ENCODE measurements around the gene MAML2. TPM values are rescaled to one million over a fixed set of nuclear protein-coding genes. Genes with fewer than 3 reads are reported as not detected.

Gene MAML2
- total RNA-seq, 1 experiment from 2014 or later, result 2.9 TPM

DNA sequence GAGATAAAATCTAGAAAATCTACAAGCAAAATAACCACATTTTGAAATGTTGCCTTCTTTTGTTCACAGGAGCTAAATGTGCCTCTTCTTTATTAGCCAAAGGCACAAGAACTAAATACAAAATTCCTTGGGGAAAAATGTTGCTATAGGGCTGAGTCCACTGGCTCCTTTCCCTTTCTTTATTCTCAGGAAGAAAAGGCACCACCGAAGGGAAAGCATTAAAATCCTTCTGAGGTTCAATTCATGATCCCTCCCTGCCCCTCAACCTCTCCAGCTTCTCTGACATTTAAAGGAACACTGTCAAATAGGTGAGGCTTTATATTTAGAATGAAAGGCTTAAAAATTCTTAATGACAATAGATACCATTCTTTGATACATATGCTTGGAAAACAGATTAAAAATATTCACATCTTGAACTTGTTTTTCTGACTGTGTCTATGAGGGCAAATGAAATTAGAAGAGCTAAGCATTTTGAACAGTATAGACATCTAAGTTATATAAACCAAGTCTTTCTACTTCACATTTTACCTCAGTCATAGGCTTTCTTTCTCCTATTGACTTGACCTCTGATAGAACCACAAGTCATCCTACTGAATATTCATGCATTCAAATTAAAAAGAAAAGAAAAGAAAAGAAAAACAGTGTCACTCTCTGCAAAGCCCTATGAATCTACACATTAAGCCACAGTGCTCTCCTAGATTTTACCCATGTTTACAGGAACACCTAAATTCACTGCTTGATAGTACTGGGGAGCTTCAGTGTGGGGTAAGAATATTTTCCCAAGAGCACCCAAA lies 148.2 kb downstream of the MAML2 start:
- Histone ChIP-seq H3K27me3 (ENCODE audit: control insufficient read depth, insufficient read depth, low read length) (no peaks in the 10 kb centered on the region), H3K36me3 (ENCODE audit: control insufficient read depth, insufficient read depth, low read length) (no peaks in the 10 kb centered on the region), H3K27ac (ENCODE audit: low read length) (no peak overlapping the region), H3K4me1 (ENCODE audit: control insufficient read depth, insufficient read depth, low read length) (no peaks in the 10 kb centered on the region), H3K9me3 (ENCODE audit: control insufficient read depth, insufficient read depth, low read depth, low read length) (no peaks in the 10 kb centered on the region), H3K4me3 (ENCODE audit: low read depth in 2 of 2, low read length in 2 of 2) (no peak overlapping the region)
- ATAC-seq (no peak), DNase-seq (ENCODE audit: low read depth, low spot score) (no peak)
- in situ Hi-C loops (cut with HindIII; ENCODE audit: low pct_unique_long_range_greater_than_20kb, low sequenced_read_pairs), result no loop called here
- TF ChIP-seq TCF7L2 (IDR thresholded peaks at IDR 0.05; ENCODE audit: low read depth, low read length), result no peak
- no peak for TF ChIP-seq POLR2AphosphoS5 (IDR thresholded peaks at IDR 0.05; ENCODE audit: low read depth, low read length)
- TF ChIP-seq, protein P1, sequence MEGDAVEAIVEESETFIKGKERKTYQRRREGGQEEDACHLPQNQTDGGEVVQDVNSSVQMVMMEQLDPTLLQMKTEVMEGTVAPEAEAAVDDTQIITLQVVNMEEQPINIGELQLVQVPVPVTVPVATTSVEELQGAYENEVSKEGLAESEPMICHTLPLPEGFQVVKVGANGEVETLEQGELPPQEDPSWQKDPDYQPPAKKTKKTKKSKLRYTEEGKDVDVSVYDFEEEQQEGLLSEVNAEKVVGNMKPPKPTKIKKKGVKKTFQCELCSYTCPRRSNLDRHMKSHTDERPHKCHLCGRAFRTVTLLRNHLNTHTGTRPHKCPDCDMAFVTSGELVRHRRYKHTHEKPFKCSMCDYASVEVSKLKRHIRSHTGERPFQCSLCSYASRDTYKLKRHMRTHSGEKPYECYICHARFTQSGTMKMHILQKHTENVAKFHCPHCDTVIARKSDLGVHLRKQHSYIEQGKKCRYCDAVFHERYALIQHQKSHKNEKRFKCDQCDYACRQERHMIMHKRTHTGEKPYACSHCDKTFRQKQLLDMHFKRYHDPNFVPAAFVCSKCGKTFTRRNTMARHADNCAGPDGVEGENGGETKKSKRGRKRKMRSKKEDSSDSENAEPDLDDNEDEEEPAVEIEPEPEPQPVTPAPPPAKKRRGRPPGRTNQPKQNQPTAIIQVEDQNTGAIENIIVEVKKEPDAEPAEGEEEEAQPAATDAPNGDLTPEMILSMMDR (IDR thresholded peaks at IDR 0.05), result no peak
- no peak for TF ChIP-seq REST (IDR thresholded peaks at IDR 0.05; ENCODE audit: insufficient read depth in 1 of 2, low read depth in 2 of 2, low read length in 1 of 2)
- no peak for TF ChIP-seq SIN3A (IDR thresholded peaks at IDR 0.05; ENCODE audit: borderline replicate concordance, insufficient read depth, low read depth, low read length)
- ChIA-PET POLR2A (interaction anchor here (0.6 kb wide), 1 partner anchor 82 kb away, joined by 3 read pairs; no protein-coding TSS in a partner anchor), CTCF (no interaction called here)
- intact Hi-C loops (cut with micrococcal nuclease; ENCODE audit: unreplicated experiment), result no loop called here
- no TSS peak for BruUV-seq (replicated peaks)

DNA sequence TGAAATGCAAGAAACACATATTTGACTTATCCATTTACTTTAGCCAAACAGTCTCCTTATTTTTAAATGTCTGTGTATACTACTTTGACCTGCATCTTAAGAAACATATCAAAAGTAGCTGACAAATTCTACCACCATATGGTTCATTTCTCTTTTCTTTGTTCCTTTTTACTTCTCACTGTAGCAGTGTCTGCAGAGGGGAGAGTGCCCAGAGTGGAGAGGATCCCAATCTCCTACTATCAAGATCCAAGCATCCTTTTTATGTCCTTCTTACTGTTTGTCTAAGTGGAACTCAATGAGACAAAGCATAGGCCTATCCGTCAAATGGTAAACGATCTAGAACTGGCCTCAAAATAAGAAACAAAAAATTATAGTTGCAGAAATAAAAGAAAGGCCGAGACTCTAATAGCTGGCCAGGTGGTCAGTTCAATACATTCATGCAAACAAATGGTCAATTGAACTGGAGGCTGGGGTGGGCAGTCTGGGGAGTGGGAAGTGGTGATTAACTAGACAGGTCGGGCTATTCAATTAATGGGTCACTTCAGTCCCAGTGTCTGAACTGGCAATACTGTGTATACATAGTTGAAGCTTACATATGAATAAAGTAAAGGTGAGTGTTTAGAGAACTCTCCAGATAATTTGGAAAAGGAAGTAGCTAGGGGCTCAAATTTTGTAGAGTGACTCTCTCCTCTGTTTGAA lies 149.1 kb downstream of the MAML2 start:
- POLR2A ChIA-PET, result no interaction called here
- CTCF ChIA-PET, result no interaction called here
- no peak for DNase-seq (ENCODE audit: low read depth, low spot score)
- Histone ChIP-seq H3K4me3 (ENCODE audit: low read depth in 2 of 2, low read length in 2 of 2) (no peak overlapping the region), H3K9me3 (ENCODE audit: control insufficient read depth, insufficient read depth, low read depth, low read length) (no peaks in the 10 kb centered on the region), H3K27me3 (ENCODE audit: control insufficient read depth, insufficient read depth, low read length) (no peaks in the 10 kb centered on the region), H3K4me1 (ENCODE audit: control insufficient read depth, insufficient read depth, low read length) (no peaks in the 10 kb centered on the region), H3K36me3 (ENCODE audit: control insufficient read depth, insufficient read depth, low read length) (no peaks in the 10 kb centered on the region), H3K27ac (ENCODE audit: low read length) (no peak overlapping the region)
- in situ Hi-C loops (cut with HindIII; ENCODE audit: low pct_unique_long_range_greater_than_20kb, low sequenced_read_pairs) (no loop called here), intact Hi-C loops (cut with micrococcal nuclease; ENCODE audit: unreplicated experiment) (no loop called here)
- no peak for ATAC-seq
- BruUV-seq (replicated peaks), result no TSS peak
- TF ChIP-seq REST (IDR thresholded peaks at IDR 0.05; ENCODE audit: insufficient read depth in 1 of 2, low read depth in 2 of 2, low read length in 1 of 2), result no peak

All from Panc1 (cell line).